DND-41 (cell line): ENCODE measurements around the gene LRRC70.

Experiments used
- ATAC-seq: fragments of 200-7000 bp; cut with Tn5 transposase; 3 replicates; pipeline ENCODE4 v1.9.1; 2021; ENCODE audit warnings: low read depth; ENCODE audit not compliant: insufficient read depth
- DNase-seq: peaks from one replicate; pipeline ENCODE4 v3.0.0-alpha.2; 2020
- H2AFZ ChIP-seq: 2 replicates; pipeline ENCODE4 v1.6.0; 2012; ENCODE audit warnings: low read depth, low read length
- H3K27ac ChIP-seq: 2 replicates; pipeline ENCODE4 v1.5.1; 2012; ENCODE audit warnings: low read length, inconsistent platforms
- H3K27me3 ChIP-seq: fragments of 200-600 bp; sonication (generic); 2 replicates; pipeline ENCODE4 v1.6.0; 2012; ENCODE audit warnings: low read length, mild to moderate bottlenecking, inconsistent platforms; ENCODE audit not compliant: insufficient read depth, poor library complexity
- H3K36me3 ChIP-seq: 2 replicates; pipeline ENCODE4 v1.5.1; 2012; ENCODE audit warnings: low read length, inconsistent platforms; ENCODE audit not compliant: insufficient read depth
- H3K4me1 ChIP-seq: 2 replicates; pipeline ENCODE4 v1.5.1; 2012; ENCODE audit warnings: mild to moderate bottlenecking, low read length; ENCODE audit not compliant: insufficient read depth
- H3K4me2 ChIP-seq: 2 replicates; pipeline ENCODE4 v1.6.0; 2012; ENCODE audit warnings: mild to moderate bottlenecking, moderate library complexity, low read length, inconsistent platforms; ENCODE audit not compliant: insufficient read depth
- H3K4me3 ChIP-seq, 2 experiments: fragments of 200-600 bp in 1 of 2; shearing (Covaris generic) in 1 of 2; 2 replicates each; pipeline ENCODE4 v1.5.1; 2012 to 2016; ENCODE audit warnings: inconsistent platforms in 2 of 2, low read length in 2 of 2, mild to moderate bottlenecking in 2 of 2, low read depth in 1 of 2, moderate library complexity in 1 of 2
- H3K79me2 ChIP-seq: 2 replicates; pipeline ENCODE4 v1.6.0; 2012; ENCODE audit warnings: low read length, inconsistent platforms; ENCODE audit not compliant: insufficient read depth
- H3K9ac ChIP-seq: 2 replicates; pipeline ENCODE4 v1.6.0; 2012; ENCODE audit warnings: low read depth, mild to moderate bottlenecking, inconsistent platforms, low read length, moderate library complexity
- H3K9me3 ChIP-seq: 2 replicates; pipeline ENCODE4 v1.5.1; 2012; ENCODE audit warnings: low read length, moderate library complexity, mild to moderate bottlenecking, inconsistent platforms; ENCODE audit not compliant: insufficient read depth, severe bottlenecking
- H4K20me1 ChIP-seq: 2 replicates; pipeline ENCODE4 v1.6.0; 2012; ENCODE audit warnings: low read length; ENCODE audit not compliant: insufficient read depth
- EZH2 ChIP-seq: IDR thresholded peaks from 3 replicates; pipeline ENCODE4 v1.6.1; 2012; ENCODE audit warnings: borderline replicate concordance, low read depth, mild to moderate bottlenecking, moderate library complexity, low read length, inconsistent platforms; ENCODE audit not compliant: severe bottlenecking
- TF ChIP-seq, protein P1 (sequence below): IDR thresholded peaks from 2 replicates; pipeline ENCODE4 v1.5.1; 2012; ENCODE audit warnings: borderline replicate concordance, low read length, moderate library complexity, mild to moderate bottlenecking; ENCODE audit not compliant: poor library complexity, severe bottlenecking; ENCODE audit errors: extremely low read depth

LRRC70 gene

GRCh38 chr5:62594364-62594984 lies 15.9 kb downstream of the LRRC70 start:
- Histone ChIP-seq H3K27me3 (no peaks in the 10 kb centered on the region), H3K36me3 (peaks cover 26% of the 10 kb centered on the region), H3K4me3 (no peak overlapping the region), H3K79me2 (no peaks in the 10 kb centered on the region), H3K4me2 (no peak overlapping the region), H3K27ac (no peak overlapping the region), H3K9me3 (no peaks in the 10 kb centered on the region), H2AFZ (no peak overlapping the region), H3K4me1 (no peaks in the 10 kb centered on the region), H4K20me1 (no peaks in the 10 kb centered on the region), H3K9ac (no peak overlapping the region)
- TF ChIP-seq, protein P1, sequence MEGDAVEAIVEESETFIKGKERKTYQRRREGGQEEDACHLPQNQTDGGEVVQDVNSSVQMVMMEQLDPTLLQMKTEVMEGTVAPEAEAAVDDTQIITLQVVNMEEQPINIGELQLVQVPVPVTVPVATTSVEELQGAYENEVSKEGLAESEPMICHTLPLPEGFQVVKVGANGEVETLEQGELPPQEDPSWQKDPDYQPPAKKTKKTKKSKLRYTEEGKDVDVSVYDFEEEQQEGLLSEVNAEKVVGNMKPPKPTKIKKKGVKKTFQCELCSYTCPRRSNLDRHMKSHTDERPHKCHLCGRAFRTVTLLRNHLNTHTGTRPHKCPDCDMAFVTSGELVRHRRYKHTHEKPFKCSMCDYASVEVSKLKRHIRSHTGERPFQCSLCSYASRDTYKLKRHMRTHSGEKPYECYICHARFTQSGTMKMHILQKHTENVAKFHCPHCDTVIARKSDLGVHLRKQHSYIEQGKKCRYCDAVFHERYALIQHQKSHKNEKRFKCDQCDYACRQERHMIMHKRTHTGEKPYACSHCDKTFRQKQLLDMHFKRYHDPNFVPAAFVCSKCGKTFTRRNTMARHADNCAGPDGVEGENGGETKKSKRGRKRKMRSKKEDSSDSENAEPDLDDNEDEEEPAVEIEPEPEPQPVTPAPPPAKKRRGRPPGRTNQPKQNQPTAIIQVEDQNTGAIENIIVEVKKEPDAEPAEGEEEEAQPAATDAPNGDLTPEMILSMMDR = no peak
- TF ChIP-seq EZH2 = no peak
- no peak for DNase-seq
- ATAC-seq = no peak

DNA sequence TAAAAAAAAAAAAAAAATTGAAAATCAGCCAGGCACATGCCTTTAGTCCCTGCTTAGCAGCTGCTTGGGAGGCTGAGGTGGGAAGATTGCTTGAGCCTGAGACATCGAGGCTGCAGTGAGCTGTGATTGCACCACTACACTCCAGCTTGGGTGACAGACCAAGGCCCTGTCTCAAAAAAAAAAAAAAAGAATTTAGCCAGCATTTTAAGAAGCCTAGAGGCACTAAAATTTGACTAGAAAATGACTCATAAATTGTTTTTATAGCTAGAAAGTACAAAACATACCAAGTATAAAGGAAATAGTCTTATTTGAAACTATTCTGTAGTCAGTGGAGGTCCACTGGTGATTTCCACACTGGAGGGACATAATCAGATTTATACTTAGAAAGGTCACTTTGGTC lies 17.5 kb downstream of the LRRC70 start:
- Histone ChIP-seq H3K4me1 (no peaks in the 10 kb centered on the region), H3K27me3 (no peaks in the 10 kb centered on the region), H3K4me2 (no peak overlapping the region), H3K4me3 (no peak overlapping the region), H3K79me2 (no peaks in the 10 kb centered on the region), H3K27ac (no peak overlapping the region), H3K36me3 (peaks cover 22% of the 10 kb centered on the region), H2AFZ (no peak overlapping the region), H3K9me3 (no peaks in the 10 kb centered on the region), H3K9ac (no peak overlapping the region), H4K20me1 (no peaks in the 10 kb centered on the region)
- ATAC-seq (no peak), DNase-seq (no peak)
- TF ChIP-seq EZH2 = no peak
- TF ChIP-seq, protein P1 = no peak

- Histone ChIP-seq H4K20me1 (no peaks in the 10 kb centered on the region), H2AFZ (no peak overlapping the region), H3K79me2 (no peaks in the 10 kb centered on the region), H3K36me3 (peaks cover 18% of the 10 kb centered on the region), H3K4me3 (no peak overlapping the region), H3K27ac (no peak overlapping the region), H3K27me3 (no peaks in the 10 kb centered on the region), H3K4me1 (no peaks in the 10 kb centered on the region), H3K9ac (no peak overlapping the region), H3K9me3 (no peaks in the 10 kb centered on the region), H3K4me2 (no peak overlapping the region)
- TF ChIP-seq, protein P1 = no peak
- no peak for TF ChIP-seq EZH2
- ATAC-seq (no peak), DNase-seq (no peak)
Observed at GRCh38 chr5:62596691-62597090, 18.1 kb downstream of the LRRC70 start.

DNA sequence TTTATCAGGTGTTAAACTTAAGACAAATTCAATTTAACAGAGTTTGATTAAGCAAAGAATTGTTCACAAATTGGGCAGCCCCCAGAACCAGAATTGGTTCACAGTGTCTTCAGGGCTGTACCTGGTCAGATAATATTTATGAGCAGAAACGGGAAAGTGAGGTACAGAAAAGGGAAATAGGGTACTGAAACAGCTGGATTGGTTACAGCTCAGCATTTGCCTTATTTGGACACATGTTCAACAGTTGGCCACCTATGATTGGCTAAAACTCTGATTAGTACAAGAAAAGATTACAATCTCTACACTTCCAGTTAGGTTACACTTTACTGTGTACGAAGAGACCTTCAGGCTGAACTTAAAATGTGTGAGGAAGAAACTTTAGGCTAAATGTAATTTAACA lies 18.7 kb downstream of the LRRC70 start:
- Histone ChIP-seq H3K36me3 (peaks cover 14% of the 10 kb centered on the region), H3K9me3 (no peaks in the 10 kb centered on the region), H3K79me2 (no peaks in the 10 kb centered on the region), H3K9ac (no peak overlapping the region), H3K4me2 (no peak overlapping the region), H4K20me1 (no peaks in the 10 kb centered on the region), H3K4me1 (no peaks in the 10 kb centered on the region), H3K27me3 (no peaks in the 10 kb centered on the region), H2AFZ (no peak overlapping the region), H3K4me3 (no peak overlapping the region), H3K27ac (no peak overlapping the region)
- ATAC-seq = no peak
- TF ChIP-seq, protein P1 = no peak
- no peak for TF ChIP-seq EZH2
- DNase-seq = no peak
